CD4-positive, alpha-beta memory T cell (primary cell): ENCODE measurements around the gene DUOX2. TPM values are rescaled to one million over a fixed set of nuclear protein-coding genes. Genes with fewer than 3 reads are reported as not detected.

Source experiments
- CTCF ChIA-PET: fragments of 350-600 bp; sonication (Branson Sonifier 250); formaldehyde crosslinking; loops from one replicate; lab custom pipeline; 2021; ENCODE audit warnings: inconsistent platforms; ENCODE audit not compliant: partially characterized antibody; lab: Charles Lee
- POLR2A ChIA-PET: fragments of 350-600 bp; sonication (Branson Sonifier 250); formaldehyde crosslinking; loops from one replicate; lab custom pipeline; 2021; ENCODE audit not compliant: partially characterized antibody; lab: Charles Lee
- DNase-seq, 5 donors: peaks; one replicate each; pipeline versions ENCODE4 v3.0.0 to v3.0.0-alpha.2; 2020 to 2022; ENCODE audit warnings: mixed read lengths in 1 of 5
- H3K27ac ChIP-seq: one replicate; pipeline ENCODE4 v1.7.0; 2013; ENCODE audit warnings: low read depth, low read length
- H3K27me3 ChIP-seq: 2 replicates; pipeline ENCODE4 v1.7.0; 2013; ENCODE audit warnings: mild to moderate bottlenecking, low read length, moderate library complexity; ENCODE audit not compliant: insufficient read depth
- H3K36me3 ChIP-seq: 2 replicates; pipeline ENCODE4 v1.7.0; 2013; ENCODE audit warnings: mild to moderate bottlenecking, low read length, moderate library complexity; ENCODE audit not compliant: insufficient read depth
- H3K4me1 ChIP-seq: 2 replicates; pipeline ENCODE4 v1.7.0; 2013; ENCODE audit warnings: mild to moderate bottlenecking, low read length, moderate library complexity; ENCODE audit not compliant: insufficient read depth
- H3K4me3 ChIP-seq, 2 donors: one replicate each; pipeline ENCODE4 v1.7.0; 2013; ENCODE audit warnings: low read length in 2 of 2, mild to moderate bottlenecking in 1 of 2
- H3K9me3 ChIP-seq, 2 donors: one replicate each; pipeline ENCODE4 v1.7.0; 2013; ENCODE audit warnings: low read length in 2 of 2, control low read depth in 1 of 2; ENCODE audit not compliant: control insufficient read depth in 1 of 2
- H3K27ac Mint-ChIP-seq, 7 donors: one replicate each; pipeline ENCODE4 v1.8.0; 2020 to 2021; ENCODE audit warnings: mixed read lengths in 7 of 7, mild to moderate bottlenecking in 6 of 7, inconsistent platforms in 3 of 7, moderate library complexity in 3 of 7
- H3K27me3 Mint-ChIP-seq, 2 donors: one replicate each; pipeline ENCODE4 v1.8.0; 2020 to 2021; ENCODE audit warnings: mixed read lengths in 2 of 2
- H3K36me3 Mint-ChIP-seq, 2 donors: one replicate each; pipeline ENCODE4 v1.8.0; 2020 to 2021; ENCODE audit warnings: mixed read lengths in 2 of 2, inconsistent platforms in 1 of 2, mild to moderate bottlenecking in 1 of 2
- H3K4me1 Mint-ChIP-seq, 4 donors: one replicate each; pipeline ENCODE4 v1.8.0; 2020 to 2021; ENCODE audit warnings: mixed read lengths in 4 of 4, mild to moderate bottlenecking in 1 of 4
- H3K4me3 Mint-ChIP-seq, 8 donors: one replicate each; pipeline ENCODE4 v1.8.0; 2020 to 2021; ENCODE audit warnings: mixed read lengths in 8 of 8, mild to moderate bottlenecking in 7 of 8, moderate library complexity in 6 of 8, inconsistent platforms in 3 of 8
- H3K9me3 Mint-ChIP-seq, 8 donors: one replicate each; pipeline ENCODE4 v1.8.0; 2020 to 2021; ENCODE audit warnings: mixed read lengths in 8 of 8, mild to moderate bottlenecking in 5 of 8, inconsistent platforms in 3 of 8, moderate library complexity in 1 of 8
- intact Hi-C: fragments of 100-400 bp; cut with micrococcal nuclease; formaldehyde crosslinking; loops from one replicate; pipeline ENCODE4 v1.15.1; 2023
- polyA plus RNA-seq, 2 donors: library from polyadenylated mRNA; unstranded; fragments of 300-500 nt; fragmentation: Illumina TruSeq; gene quantifications; one replicate each; pipeline ENCODE4 v1.2.3, GENCODE V29; 2021
- total RNA-seq, 2 experiments: library from RNA; stranded (reverse); gene quantifications; one replicate each; pipeline ENCODE4 v1.2.3, GENCODE V29; 2021

The DUOX2 gene
- total and polyA plus RNA-seq, 4 experiments from 2014 or later, result 0.02 to 0.06 (median 0.06) TPM; not detected in 1

DNA sequence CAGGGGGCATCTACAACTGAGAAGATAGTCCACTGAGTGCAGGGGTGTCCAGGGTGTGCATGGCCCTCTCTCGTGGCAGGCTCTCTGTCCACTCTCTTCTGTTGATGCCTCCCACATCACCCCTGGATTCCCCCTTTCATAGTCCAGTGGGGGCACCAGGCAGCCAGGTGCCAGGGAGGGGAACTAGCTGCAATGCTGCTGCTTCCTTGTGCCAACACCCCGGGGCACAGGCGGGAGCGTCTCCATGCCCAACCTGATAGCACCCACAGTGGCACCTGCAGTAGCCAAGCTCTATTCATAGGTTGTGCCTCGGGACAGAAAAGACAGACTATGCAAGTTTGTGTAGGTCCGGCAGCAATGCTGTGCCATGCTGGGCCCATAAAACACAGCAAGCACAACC, 11.7 kb downstream of the DUOX2 start:
- intact Hi-C loops, result no loop called here
- Mint-ChIP-seq H3K36me3 (no peaks in the 10 kb centered on the region), H3K4me1 (no peaks in the 10 kb centered on the region), H3K27ac (no peak overlapping the region), H3K9me3 (no peaks in the 10 kb centered on the region), H3K27me3 (peaks cover 5 to 17% of the 10 kb centered on the region in 2 donors), H3K4me3 (no peak overlapping the region)
- H3K9me3 ChIP-seq, result no peaks in the 10 kb centered on the region
- DNase-seq, result no peak
- H3K27me3 ChIP-seq, result no peaks in the 10 kb centered on the region
- CTCF ChIA-PET, result interaction anchor here (2.2 kb wide), 1 partner anchor 16 kb away, joined by 6 read pairs; no protein-coding TSS in a partner anchor
- H3K27ac ChIP-seq, result no peak overlapping the region
- H3K4me3 ChIP-seq, result no peak overlapping the region
- POLR2A ChIA-PET, result no interaction called here
- no peaks in the 10 kb centered on the region for H3K36me3 ChIP-seq
- H3K4me1 ChIP-seq, result no peaks in the 10 kb centered on the region

DNA sequence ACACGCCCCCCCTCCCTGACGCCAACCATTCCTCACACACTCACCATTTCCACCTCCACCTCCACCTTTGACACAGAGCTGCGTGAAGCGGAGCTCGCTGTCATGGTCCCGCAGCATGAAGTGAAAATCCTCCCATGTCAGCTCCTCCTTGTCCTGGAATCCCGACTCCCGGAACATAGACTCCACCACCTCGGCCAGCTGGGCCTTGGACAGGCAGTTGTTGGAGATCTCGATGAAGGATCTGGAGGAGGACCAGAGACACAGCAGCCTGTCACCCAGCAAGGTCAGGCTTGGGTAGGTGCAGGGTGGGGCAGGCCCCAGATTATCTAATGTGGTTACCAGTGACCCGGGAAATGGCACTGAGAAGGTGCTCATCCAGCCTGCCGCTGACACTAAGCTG, 12.2 kb downstream of the DUOX2 start:
- H3K27me3 ChIP-seq, result no peaks in the 10 kb centered on the region
- intact Hi-C loops, result no loop called here
- DNase-seq, result no peak
- H3K4me3 ChIP-seq, result no peak overlapping the region
- H3K9me3 Mint-ChIP-seq, result no peaks in the 10 kb centered on the region
- H3K36me3 ChIP-seq, result no peaks in the 10 kb centered on the region
- H3K9me3 ChIP-seq, result no peaks in the 10 kb centered on the region
- ChIA-PET POLR2A (no interaction called here), CTCF (interaction anchor here (2.2 kb wide), 1 partner anchor 16 kb away, joined by 6 read pairs; no protein-coding TSS in a partner anchor)
- no peak overlapping the region for H3K27ac ChIP-seq
- no peaks in the 10 kb centered on the region for H3K36me3 Mint-ChIP-seq
- H3K27ac Mint-ChIP-seq, result no peak overlapping the region
- no peaks in the 10 kb centered on the region for H3K4me1 Mint-ChIP-seq
- H3K4me1 ChIP-seq, result no peaks in the 10 kb centered on the region
- no peak overlapping the region for H3K4me3 Mint-ChIP-seq
- H3K27me3 Mint-ChIP-seq, result peaks cover 5 to 17% of the 10 kb centered on the region in 2 donors

DNA sequence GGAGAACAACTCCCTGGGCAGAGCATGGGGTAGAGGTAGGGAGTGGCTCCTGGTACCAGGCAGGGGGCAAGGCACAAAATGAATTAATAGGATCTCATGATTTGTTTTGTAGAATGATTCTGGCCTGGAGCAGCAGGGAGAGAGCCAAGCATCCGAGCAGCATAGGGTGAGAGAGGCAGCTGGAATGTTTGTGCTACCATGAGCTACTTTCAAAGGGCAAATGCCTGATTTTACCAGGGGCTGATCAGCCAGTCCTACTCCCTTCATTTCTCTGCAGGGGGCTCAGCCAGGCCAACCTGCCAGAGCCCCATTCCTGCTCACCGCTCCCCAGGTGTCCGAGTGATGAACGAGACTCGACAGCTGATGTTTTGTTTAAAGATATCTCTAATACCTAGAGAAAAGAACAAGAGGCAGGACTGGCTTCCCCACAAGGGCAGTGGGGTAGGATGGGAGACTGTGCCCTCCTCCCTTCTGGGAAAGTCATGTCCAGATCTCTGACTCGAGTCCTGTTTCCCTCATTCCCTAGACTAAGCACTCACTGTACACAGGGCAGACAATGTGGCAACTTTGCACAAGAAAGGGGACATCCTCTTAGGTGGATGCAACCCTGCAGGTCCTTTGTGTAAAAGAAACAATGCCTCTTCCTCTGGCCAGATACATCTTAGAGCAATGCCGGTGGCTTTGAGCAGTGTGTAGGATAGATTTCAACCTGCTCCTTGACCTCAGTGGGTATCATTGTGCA, 12.9 kb downstream of the DUOX2 start:
- H3K4me3 Mint-ChIP-seq, result no peak overlapping the region
- intact Hi-C loops, result no loop called here
- H3K27ac Mint-ChIP-seq, result no peak overlapping the region
- Histone ChIP-seq H3K27me3 (no peaks in the 10 kb centered on the region), H3K4me3 (no peak overlapping the region), H3K36me3 (no peaks in the 10 kb centered on the region), H3K27ac (no peak overlapping the region), H3K9me3 (no peaks in the 10 kb centered on the region), H3K4me1 (no peaks in the 10 kb centered on the region)
- no peak for DNase-seq
- no peaks in the 10 kb centered on the region for H3K36me3 Mint-ChIP-seq
- no peaks in the 10 kb centered on the region for H3K4me1 Mint-ChIP-seq
- CTCF ChIA-PET, result interaction anchor here (1.7 kb wide), 1 partner anchor 17 kb away, joined by 4 read pairs; no protein-coding TSS in a partner anchor
- POLR2A ChIA-PET, result no interaction called here
- peaks cover 5 to 12% of the 10 kb centered on the region in 2 donors for H3K27me3 Mint-ChIP-seq
- H3K9me3 Mint-ChIP-seq, result no peaks in the 10 kb centered on the region

DNA sequence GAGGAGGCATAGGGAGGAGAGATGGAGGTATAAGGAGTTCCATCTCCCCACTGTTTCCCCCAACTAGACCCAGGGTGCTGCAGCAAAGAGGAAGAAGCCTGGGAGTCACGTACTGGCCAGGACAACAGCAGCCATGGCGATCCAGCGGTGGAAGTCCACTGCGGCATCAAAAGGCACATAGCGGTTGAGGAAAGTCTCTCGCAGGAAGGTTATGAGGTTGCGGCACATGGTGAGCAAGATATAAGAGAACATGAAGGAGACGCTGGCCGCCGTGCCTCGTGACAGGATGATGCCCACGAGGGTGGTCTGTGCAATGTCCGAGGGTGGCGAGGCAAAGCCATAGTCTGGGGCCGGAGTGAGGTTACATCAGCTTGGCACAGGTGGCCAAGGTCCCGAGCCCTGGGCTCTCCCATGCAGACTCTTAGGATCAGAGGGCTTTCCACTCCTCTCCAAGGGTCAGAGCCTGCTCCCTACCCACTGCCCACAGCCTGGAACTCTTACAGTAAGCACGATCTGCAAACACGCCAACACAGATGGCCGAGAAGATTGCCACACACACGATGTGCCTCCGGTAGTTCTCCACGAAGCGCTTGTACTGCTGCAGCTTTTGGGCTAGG, 14.3 kb downstream of the DUOX2 start:
- Mint-ChIP-seq H3K36me3 (no peaks in the 10 kb centered on the region), H3K4me3 (no peak overlapping the region), H3K27ac (no peak overlapping the region), H3K27me3 (peaks cover 5 to 10% of the 10 kb centered on the region in 2 donors), H3K9me3 (no peaks in the 10 kb centered on the region), H3K4me1 (no peaks in the 10 kb centered on the region)
- intact Hi-C loops, result no loop called here
- no peak overlapping the region for H3K4me3 ChIP-seq
- no peak overlapping the region for H3K27ac ChIP-seq
- DNase-seq, result no peak
- CTCF ChIA-PET, result interaction anchor here (1.7 kb wide), 1 partner anchor 18 kb away, joined by 4 read pairs; no protein-coding TSS in a partner anchor
- H3K27me3 ChIP-seq, result no peaks in the 10 kb centered on the region
- H3K9me3 ChIP-seq, result no peaks in the 10 kb centered on the region
- H3K36me3 ChIP-seq, result no peaks in the 10 kb centered on the region
- H3K4me1 ChIP-seq, result no peaks in the 10 kb centered on the region
- POLR2A ChIA-PET, result interaction anchor here (0.7 kb wide), 1 partner anchor 192 kb away, joined by 3 read pairs; no protein-coding TSS in a partner anchor

DNA sequence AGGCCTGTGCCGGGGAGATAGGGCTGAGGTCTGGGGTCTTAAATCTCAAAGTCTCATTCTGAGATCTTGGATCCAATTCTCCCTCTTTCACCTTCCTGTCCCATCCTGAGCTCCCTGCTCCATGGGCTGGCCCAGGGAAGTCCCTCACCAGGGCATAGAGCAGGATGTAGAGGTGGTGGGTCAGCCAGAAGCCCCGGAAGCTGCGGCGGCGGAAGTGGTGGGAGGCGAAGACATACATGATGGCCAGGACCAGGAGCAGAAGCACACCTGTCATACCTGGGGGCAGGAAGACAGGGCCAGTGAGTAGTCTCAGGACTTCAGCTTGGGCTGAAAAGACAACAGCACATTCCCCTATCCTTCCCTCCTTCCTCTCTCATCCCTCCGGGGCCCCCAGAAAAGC, 16.5 kb downstream of the DUOX2 start:
- Histone ChIP-seq H3K4me1 (no peaks in the 10 kb centered on the region), H3K9me3 (no peaks in the 10 kb centered on the region), H3K27ac (no peak overlapping the region), H3K27me3 (no peaks in the 10 kb centered on the region), H3K4me3 (no peak overlapping the region), H3K36me3 (no peaks in the 10 kb centered on the region)
- ChIA-PET POLR2A (no interaction called here), CTCF (no interaction called here)
- intact Hi-C loops, result no loop called here
- no peak for DNase-seq
- Mint-ChIP-seq H3K4me1 (no peaks in the 10 kb centered on the region), H3K27me3 (peaks cover 0 to 5% of the 10 kb centered on the region in 2 donors), H3K4me3 (no peak overlapping the region), H3K27ac (no peak overlapping the region), H3K36me3 (no peaks in the 10 kb centered on the region), H3K9me3 (no peaks in the 10 kb centered on the region)

DNA sequence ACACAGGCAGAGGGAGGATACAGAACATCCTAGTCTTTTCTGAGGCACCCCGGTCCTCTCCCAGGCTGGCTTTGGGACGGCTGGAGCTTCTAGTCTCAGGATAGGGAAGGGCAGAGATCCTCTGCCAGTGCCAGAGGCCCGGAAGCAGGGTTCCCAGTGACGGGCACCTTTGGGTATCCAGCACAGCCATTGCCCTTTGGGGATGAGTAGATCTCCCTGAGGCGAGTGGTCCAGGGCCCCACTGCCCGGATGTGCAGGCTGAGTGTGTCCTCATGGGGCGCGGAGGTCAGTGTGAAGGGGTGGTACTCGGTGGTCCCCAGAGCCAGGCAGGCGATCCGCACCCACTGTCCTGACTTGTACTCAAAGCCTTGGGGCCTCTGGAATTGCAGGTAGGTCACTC, 18.3 kb downstream of the DUOX2 start:
- Mint-ChIP-seq H3K27ac (no peak overlapping the region), H3K4me3 (no peak overlapping the region), H3K4me1 (no peaks in the 10 kb centered on the region), H3K9me3 (no peaks in the 10 kb centered on the region), H3K27me3 (peaks cover 8 to 9% of the 10 kb centered on the region in 2 donors), H3K36me3 (no peaks in the 10 kb centered on the region)
- DNase-seq, result no peak
- Histone ChIP-seq H3K27ac (no peak overlapping the region), H3K9me3 (no peaks in the 10 kb centered on the region), H3K4me1 (no peaks in the 10 kb centered on the region), H3K4me3 (no peak overlapping the region), H3K27me3 (no peaks in the 10 kb centered on the region), H3K36me3 (no peaks in the 10 kb centered on the region)
- POLR2A ChIA-PET, result no interaction called here
- intact Hi-C loops, result no loop called here
- CTCF ChIA-PET, result no interaction called here

DNA sequence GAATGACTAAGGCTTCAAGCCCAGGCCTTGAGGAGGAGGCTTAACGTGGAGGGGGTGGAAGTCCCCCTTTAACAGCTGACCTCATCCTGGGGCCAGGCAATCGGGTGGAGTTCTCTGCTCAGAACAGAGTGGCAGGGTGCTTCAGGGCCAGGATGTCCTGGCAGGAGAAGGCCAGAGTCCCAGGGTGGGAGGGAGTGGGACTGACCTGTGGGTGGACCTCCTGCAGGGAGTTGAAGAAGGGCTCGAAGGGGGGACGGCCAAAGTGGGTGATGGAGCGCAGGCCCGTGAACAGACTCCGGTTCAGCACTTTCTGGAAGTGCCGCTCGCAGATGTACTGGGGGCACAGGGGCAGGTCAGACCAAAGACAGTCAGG, 19.6 kb downstream of the DUOX2 start:
- intact Hi-C loops, result no loop called here
- no peaks in the 10 kb centered on the region for H3K9me3 Mint-ChIP-seq
- CTCF ChIA-PET, result interaction anchor here (1.9 kb wide), 1 partner anchor 24 kb away, joined by 7 read pairs; no protein-coding TSS in a partner anchor

More for the DNA sequence above, 19.6 kb downstream of the DUOX2 start:
- no peak overlapping the region for H3K4me3 ChIP-seq
- Mint-ChIP-seq H3K36me3 (no peaks in the 10 kb centered on the region), H3K27ac (no peak overlapping the region), H3K27me3 (peaks cover 12 to 13% of the 10 kb centered on the region in 2 donors), H3K4me1 (no peaks in the 10 kb centered on the region), H3K4me3 (no peak overlapping the region)
- DNase-seq, result no peak
- H3K4me1 ChIP-seq, result no peaks in the 10 kb centered on the region
- no peaks in the 10 kb centered on the region for H3K27me3 ChIP-seq
- POLR2A ChIA-PET, result no interaction called here
- no peaks in the 10 kb centered on the region for H3K36me3 ChIP-seq
- no peak overlapping the region for H3K27ac ChIP-seq
- H3K9me3 ChIP-seq, result no peaks in the 10 kb centered on the region
